GM11168 (cell line): ENCODE results near the gene CPZ.

Experiments
- in situ Hi-C: fragments of 300-500 bp; cut with MboI; formaldehyde crosslinking; loops from one replicate; pipeline ENCODE4 v1.12.0; 2022; ENCODE audit warnings: low sequenced_read_pairs; ENCODE audit not compliant: unreplicated experiment

Gene CPZ

DNA sequence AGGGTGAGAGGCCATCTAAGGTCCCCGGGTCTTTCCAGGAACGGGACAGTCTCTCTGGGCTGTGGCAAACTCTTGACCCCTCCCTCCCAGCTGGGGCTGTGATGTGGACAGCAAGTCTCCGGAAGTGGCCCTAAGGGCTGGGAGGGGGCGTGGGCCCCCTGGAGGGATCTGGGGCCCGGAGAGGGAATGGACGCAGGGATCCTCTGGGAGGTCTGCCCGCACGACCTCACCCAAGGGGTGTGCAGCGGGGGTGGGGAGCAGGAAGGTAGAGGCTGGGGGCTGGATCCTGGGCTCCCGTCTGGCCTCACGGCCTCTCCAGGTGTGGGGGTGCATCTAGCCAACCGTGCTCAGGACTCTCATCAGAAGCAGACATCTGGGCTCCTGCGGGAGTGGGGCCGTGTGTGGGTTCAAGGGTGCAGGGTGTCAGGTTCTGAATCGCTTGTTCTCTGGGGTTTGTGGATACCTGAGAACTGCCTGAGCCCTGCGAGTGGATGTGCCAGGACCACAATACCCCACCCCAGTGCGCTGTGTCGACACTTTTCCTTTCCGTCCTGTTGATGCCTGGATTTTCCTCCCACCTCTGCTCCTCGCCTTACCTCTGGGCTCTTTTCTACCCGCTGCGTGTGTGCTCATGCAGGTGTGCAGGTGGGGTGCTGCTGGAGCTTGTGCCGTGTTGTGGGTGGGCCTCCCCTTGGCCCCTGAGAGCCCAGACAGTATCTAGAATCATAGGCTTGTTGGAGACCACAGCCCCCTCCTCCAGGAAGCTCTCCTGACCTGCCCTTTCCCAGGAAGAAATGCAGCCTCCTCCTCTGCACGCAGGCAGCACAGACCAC, 915 bp downstream of the CPZ start:
- in situ Hi-C loops: no loop called here

DNA sequence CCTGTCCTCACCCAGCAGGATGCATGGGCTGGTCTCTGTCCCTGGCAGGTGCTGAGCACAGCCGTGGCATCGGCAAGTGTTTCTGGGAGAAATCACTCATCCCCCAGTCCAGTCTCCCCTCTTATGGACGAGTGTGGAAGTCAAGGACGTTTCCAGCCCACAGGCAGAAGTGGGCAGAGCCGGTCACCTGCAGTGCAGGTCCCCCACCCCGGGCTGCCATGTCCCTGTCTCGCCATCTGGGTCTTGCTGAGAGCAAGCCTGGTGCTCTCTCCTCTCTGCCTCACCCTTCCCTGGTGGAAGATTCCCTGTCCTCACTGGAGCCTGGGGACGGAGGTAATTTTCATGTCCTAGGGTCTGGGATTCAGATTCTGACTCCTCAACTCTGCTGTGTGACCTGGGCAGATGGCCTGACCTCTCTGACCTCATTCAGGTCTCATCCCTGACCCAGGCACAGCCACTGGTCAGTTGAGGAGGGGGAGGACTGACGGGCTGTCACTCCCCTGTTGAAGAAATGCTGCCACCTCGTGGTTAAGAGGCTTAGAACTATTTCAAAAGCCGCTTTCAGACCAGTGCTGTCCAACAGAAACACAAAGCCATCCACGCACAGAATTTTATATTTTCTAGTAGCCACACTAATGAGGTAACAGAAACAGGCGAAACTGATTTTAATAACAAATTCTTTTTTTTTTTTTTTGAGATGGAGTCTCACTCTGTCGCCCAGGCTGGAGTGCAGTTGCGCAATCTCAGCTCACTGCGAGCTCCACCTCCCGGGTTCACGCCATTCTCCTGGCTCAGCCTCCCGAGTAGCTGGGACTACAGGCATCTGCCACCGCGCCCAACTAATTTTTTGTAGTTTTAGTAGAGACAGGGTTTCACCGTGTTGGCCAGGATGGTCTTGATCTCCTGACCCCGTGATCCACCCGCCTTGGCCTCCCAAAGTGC, 1.8 kb downstream of the CPZ start:
- in situ Hi-C loops: no loop called here

DNA sequence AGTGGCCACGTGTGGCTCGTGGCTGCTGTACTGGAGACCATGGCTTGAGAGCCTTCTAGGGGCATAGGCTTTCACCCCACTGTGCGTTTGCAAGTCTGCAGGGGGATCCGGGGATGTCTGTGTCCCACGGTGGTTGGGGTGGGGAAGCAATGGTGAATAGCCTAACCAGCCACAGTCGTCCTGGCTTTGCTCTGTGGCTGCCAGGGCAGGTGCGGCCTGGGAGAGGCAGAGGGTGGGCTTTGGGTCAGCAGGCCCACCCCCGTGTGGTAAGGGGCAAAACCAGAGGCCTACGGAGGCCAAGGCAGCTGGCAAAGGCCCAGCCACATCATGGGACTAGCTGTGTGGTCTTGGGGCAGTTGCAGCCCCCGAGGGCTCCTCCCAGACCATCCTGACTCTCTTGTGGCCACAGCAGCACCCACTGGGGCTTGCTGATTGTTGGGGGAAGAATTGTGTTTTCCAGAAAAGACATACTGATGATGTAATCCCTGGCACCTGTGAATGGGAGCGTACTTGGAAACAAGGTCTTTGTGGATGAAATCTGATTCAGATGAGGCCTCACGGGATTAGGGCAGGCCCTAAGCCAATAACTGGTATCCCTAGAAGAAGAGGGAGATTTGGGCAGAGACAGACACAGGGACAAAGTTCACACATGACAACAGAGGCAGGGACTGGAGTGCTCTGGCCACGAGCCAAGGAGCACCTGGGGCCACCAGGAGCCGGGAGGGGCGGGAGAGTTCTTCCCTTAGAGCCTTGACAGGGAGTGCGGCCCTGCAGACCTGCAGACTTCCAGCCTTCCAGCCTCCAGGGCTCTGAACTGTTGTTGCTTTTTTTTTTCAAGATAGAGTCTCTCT, 2.9 kb downstream of the CPZ start:
- in situ Hi-C loops: no loop called here

DNA sequence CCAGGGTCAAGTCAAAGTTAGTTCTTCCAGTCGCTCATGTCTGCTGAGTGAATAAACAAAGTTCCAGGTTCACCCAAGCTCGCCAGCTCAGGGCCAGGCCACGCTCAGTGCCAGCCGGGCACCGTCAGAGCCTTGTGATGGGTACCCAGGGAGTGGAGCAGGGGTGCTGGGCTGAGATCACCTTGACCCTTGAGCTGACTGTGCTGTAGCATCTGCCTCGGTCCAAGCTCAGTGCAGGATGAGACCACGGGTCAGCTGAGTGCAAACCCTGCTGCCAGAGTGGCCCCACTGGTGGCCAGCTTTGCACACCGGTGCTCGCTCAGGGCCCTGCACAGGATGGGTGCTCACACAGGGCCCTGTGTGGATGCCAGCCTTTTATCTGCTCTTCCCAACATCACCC, 4.3 kb downstream of the CPZ start:
- in situ Hi-C loops: no loop called here

DNA sequence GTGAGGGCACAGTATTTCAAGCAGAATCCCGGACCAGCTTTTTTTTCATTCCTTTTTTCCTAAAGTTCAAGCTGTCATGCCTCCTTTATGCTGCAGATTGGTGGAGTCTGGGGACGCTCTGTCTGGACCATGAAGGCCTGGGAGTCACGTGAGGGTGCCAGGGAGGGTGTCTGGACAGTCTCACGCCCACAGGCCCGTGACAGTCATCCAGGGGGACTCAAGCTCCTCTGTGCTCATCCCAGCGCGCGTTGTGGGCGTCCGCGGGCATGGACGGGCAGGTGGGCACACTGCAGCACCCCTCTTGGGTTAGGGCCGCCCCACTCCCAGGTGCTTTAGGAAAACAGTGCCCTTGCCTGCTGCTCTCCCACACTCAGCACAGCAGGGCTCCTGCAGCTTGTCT, 4.8 kb downstream of the CPZ start:
- in situ Hi-C loops: no loop called here

DNA sequence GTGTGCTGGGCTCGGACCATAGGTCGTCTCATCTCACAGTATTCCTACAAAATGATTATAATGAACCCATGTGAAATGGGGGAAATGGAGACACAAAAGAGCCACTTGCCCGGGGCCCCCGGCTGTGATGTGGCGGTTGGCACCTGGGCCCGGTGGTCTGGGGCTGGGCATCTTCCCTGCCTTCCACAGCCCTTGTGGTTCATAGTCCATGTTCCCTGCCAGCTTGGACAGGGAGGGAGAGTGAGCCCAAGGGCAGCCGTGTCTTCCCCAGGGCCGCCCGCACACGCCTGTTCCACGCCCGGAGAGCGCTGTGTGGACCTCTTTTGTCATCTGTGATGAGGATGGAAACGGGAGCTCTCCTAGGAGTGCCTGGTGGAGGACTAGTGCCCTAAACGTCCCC, 5.2 kb downstream of the CPZ start:
- in situ Hi-C loops: no loop called here

DNA sequence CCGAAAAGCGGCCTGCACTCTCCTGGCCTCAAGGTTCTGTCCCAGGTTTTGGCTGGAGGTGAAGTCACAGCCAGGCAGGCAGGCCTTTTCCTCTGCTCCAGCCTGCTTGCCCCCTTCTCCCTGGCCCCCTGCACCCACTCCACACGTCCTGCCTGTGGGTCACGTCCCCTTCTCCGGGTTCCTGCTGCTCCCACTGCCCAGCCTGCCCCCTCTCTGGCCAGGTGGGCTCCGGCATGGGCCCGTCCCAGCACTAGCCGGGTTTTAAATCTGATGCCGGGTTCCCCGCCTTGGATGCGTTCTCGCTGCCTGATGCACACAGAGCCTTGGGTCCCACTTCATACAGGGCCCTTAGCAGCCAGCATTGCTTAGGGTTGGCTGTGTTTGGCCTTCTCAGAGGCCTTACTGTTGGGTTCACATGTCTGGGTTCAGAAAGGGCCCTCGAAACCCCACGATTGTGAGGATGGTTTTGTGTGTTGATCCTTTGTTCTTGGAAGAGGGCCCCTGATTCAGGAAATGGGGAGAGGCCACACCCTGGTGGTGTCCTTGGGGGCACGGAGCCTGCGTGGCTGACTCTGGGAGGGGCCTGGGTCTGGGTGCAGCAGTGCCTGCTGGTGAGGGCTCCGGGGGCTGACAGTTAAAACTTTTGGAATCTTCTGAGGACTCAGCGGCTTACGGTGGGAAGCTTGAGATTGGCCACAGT, 6.0 kb downstream of the CPZ start:
- in situ Hi-C loops: no loop called here

DNA sequence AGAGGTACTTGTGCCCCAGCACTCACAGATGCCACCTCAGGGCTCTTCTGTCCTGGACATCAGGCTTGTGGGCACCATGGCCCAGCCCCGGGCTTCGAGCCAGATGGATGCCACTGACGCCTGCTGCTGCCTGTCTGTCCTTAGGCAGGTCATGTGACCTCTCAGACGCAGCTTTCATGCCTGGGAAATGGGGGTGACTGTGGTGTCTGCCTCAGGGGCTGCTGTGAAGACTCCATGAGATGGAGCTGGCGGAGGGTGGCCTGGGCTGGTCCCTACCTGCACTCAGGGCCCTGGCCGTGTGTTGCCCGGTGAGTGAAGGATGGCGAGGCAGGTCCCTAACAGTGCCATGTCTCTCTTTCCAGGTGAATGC, 6.5 kb downstream of the CPZ start:
- in situ Hi-C loops: no loop called here

DNA sequence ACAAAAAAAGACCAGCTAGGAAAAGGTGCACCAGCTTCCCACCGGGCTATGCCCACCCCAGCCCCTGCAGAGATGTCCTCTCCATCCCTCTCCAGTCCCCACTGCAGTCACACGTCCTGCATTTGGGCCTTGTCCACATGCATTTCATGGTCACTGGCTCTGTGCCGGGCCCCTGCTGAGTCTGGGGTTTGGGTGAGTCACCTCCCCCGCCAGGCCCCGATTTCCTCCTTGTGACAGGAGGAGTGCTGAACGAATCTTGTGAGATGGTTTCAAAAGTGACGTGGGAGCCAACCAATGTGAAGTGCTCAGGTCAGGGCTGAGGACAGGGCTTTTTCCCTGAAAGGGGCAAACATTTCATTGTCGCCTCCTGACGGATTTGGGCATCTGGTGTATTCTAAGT, 7.1 kb downstream of the CPZ start:
- in situ Hi-C loops: no loop called here

DNA sequence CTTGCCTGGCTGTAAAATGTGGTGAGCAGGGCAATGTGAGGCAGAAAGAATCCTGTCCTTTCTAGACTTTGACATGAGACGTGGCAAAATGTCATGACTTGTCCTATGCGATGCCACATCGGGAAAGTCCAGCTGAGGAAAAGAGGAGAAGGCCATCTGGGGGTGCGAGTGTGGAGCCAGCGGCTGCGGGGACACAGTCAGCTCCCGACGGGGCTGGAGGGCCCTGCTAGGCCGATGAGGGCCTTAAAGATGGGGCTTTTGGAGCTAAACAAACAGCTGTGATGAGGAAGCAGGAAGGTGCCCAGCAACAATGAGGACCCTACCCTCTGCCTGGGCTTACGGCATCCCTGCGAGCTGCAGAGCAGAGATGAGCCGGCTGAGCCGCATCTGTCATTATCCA, 7.7 kb downstream of the CPZ start:
- in situ Hi-C loops: no loop called here

DNA sequence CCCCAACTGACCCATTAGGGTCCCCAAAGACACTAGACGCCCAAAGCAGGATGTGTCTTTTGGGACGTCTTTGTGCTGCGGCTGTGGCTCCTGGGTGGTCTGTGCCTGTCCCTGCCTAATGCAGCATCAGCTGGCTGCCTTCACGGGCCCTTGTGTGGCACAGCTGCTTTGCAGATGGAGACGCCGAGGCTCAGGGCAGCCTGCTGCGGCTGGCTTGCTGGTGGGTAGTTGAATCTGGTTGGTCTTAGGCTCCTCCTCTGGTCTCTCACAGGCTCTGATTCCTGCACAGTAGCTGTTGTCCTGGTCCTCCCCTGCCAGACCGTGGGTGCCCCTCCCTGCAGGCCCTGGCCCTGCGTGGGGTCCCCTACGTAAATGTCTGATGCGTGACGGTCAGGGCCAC, 8.1 kb downstream of the CPZ start:
- in situ Hi-C loops: no loop called here

DNA sequence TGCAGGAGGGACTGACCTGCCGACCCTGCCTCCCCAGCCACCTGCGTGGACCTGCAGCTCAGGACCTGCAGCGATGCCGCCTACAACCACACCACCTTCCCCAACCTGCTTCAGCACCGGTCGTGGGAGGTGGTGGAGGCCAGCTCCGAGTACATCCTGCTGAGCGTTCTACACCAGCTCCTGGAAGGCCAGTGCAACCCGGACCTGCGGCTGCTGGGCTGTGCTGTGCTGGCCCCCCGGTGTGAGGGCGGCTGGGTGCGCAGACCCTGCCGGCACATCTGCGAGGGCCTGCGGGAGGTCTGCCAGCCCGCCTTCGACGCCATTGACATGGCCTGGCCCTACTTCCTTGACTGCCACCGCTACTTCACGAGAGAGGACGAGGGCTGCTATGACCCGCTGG, 8.5 kb downstream of the CPZ start:
- in situ Hi-C loops: no loop called here

DNA sequence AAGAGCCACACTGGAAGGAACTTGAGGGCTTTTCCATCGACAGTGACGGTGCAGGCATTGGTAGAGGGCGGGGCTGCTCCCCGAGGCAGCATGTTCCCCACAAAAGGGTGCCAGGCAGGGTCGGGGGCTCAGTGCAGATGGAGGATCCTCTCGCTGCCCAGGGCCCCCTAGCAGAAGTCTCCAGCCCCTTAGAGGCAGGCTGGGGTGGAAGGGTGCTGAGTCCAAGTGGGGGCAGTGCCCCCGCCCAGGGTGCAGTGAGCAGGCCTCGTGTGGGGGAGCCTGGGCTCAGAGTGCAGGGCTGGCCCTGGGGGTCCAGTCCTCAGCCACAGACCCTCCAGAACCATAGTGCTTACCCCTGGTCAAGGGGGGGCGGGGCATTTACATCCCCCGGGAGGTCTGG, 9.0 kb downstream of the CPZ start:
- in situ Hi-C loops: no loop called here

DNA sequence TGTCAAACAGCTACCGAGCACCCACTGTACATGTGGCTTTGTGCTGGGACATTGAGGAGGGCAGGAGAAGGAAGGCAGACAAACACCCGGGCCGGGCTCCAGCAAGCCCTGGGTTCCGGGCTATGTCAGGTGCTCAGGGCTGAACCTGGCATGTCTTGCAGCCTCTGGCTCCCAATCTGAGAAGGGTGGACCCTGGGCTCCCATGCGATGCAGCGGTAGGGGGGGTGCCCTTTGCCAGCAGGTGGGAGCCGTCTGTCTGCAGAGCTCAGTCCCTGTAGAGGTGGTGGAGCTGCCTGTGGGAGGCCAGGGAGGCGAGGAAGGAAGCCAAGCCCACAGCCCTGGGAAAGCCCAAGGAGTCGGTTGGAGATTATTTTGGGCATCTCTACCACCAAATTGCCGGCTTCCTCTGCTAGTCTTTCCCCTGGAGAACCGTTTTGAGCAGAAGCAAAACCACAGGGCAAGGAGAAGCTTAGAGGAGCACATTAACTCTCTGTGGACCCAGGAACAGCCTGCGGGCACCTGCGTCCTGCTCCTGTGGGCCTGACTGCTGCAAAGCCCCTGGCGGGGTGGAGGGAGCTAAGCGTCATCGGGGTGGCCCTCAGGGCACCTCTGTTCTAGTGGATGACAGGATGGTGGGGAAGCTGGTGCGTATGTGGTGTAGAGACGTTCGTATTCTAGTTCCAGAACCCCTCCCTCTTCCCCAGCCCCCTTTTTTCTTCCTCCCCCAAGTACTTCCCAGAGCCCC, 10.3 kb downstream of the CPZ start:
- in situ Hi-C loops: no loop called here

DNA sequence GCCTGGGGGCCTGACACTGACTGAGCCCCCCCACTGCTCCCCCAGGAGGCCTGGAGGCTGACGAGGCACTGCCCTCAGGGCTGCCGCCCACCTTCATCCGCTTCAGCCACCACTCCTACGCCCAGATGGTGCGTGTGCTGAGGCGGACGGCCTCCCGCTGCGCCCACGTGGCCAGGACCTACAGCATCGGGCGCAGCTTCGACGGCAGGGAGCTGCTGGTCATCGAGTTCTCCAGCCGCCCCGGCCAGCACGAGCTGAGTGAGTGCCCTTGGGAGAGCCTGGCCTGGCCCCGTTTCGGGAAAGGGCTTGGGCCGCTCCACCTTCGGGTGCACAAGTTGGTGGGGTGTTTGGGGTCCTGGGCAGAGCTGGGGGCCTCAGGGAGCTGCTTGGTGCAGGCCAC, 11.4 kb downstream of the CPZ start:
- in situ Hi-C loops: no loop called here

DNA sequence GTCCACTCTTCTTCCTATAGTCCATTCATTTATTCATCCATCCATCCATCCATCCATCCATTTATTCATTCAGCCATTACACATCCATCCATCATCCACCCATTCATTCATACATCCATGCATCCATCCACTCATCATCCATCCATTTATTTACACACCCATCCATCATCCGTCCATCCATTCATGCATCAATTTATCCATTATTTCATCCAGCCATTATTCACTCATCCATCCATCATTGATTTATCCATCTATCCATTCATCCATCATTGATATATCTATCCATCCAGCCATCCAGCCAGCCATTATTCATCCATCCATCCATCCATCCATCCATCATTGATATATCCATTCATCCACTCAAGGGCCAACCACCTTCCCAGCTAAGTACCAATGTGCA, 12.7 kb downstream of the CPZ start:
- in situ Hi-C loops: no loop called here

DNA sequence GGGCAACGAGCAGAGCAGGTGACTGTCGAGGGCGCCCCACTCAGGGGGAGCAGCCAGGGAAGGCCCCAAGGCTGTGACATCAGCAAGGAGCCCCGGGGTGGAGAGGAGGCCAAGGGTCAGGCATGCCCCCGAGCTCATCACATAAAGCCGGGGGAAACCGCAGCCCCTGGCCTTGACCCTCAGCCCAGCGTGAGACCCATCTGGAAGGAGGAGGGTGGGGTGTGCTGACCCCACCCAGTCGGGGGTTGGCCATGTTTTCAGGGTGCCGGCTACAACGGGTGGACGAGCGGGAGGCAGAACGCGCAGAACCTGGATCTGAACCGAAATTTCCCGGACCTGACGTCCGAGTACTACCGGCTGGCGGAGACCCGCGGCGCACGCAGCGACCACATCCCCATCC, 13.9 kb downstream of the CPZ start:
- in situ Hi-C loops: no loop called here

DNA sequence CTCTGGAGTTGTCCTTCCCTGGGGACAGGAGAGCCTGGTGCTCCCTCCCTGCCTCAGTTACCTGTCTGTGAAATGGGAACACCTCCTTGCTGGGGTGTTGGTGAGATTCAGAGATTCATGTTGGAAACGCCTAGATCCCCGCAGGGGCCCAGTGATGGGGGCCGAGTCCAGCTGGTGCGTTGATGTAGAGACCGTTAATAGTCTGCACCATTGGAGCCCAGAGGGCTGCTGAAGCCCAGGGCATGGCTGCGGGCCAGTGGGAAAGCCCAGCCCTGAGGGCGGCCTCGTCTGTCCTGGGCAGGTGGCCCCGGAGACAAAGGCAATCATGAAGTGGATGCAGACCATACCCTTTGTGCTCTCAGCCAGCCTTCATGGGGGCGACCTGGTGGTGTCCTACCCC, 14.4 kb downstream of the CPZ start:
- in situ Hi-C loops: no loop called here
